HG03108 (cell line): ENCODE results near the gene ASB13.
"Not testable (repeated sequence)": the region's sequence is repeated elsewhere in the genome, so short reads cannot be mapped to it uniquely, and the experiment has no call there.

ENCODE experiments used
- ATAC-seq: cut with Tn5 transposase; IDR thresholded peaks from one replicate; pipeline ENCODE4 v1.9.1; 2021; ENCODE audit warnings: moderate library complexity; ENCODE audit not compliant: unreplicated experiment

Gene ASB13

DNA sequence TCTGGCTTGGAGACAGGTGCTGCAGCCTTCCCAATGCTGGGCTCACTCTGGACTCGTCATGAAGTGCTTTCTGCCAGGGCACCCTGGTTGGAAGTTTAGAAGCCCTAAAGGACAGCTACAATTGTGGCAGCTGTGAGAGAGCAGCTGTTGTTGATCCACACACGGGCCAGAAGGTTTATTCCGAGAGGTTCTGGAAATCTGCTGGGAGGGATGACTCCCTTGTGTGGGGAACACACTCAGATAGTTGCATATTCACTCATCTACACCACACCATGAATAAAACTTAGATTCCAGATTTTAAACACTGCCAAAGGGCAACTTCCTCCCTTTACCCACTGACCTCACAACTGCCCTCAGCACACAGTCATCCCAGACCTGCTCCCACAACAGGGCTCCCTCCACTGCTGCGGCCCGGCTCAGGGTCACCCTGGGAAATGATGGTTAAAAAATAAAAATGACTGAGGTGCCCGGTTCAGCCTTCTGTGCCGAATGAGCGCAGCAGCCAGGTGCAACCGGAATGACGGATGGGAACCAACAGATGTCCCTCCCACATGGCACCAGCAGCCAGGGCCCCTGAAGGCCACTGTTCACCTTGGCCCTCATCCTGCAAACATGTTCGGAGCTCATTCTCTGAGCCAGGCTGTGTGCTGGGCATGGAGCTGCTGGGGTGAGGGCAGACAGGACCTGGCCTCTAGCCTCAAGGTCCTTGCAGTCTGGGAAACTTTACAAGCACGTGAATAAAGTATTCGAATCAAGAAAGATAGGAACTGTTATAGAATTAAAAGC is 40.2 kb downstream of the ASB13 start:
- ATAC-seq: no peak

DNA sequence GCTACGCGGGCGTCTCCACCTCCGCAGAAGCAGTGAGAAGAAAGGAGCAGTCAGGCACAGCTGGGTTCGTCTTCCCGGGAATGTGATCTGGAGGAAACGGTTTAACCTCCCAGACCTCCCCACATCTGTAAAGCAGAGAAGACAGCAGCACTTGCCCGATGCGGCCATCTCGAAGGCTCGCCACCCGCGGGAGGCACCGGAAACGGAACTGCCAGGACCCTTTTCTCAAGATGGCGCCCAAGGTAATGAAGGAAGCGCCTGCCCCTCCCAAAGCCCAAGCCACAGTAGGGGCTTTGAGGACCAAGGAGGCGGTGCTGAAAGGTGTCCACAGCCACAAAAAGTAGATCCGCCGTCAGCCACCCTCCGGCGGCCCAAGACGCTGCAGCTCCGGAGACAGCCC is 41.7 kb downstream of the ASB13 start:
- no peak for ATAC-seq

DNA sequence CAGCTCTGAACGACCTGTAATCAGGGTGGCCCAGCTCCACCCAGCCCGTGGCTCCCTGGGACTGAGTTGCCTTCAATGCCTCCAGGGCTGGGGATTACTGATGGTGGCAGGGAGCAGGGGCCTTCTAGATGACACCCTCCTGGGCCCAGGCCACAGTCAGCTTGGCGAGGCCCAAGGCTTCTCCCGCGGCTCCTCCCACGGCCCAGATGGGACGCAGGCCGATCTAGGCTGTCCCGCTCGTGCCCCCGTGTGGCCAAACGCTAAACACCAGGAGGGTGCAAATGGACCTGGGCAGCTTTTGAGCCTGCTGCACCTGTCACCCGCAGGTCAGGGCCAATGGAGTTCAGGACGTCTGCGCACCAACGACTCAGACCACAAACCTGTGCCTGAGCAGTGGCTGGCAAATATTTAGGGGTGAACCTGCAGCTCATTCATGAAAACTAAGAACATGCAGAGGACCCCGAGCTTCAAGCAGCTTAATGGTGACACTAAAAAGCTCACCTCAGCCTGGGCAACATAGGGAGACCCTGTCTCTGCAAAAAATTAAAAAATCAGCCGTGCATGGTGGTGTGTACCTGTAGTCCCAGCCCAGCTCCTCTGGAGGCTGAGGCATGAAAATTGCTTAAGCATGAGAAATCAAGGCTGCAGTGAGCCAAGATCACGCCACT is 43.2 kb downstream of the ASB13 start:
- ATAC-seq: peak; percentile 89

DNA sequence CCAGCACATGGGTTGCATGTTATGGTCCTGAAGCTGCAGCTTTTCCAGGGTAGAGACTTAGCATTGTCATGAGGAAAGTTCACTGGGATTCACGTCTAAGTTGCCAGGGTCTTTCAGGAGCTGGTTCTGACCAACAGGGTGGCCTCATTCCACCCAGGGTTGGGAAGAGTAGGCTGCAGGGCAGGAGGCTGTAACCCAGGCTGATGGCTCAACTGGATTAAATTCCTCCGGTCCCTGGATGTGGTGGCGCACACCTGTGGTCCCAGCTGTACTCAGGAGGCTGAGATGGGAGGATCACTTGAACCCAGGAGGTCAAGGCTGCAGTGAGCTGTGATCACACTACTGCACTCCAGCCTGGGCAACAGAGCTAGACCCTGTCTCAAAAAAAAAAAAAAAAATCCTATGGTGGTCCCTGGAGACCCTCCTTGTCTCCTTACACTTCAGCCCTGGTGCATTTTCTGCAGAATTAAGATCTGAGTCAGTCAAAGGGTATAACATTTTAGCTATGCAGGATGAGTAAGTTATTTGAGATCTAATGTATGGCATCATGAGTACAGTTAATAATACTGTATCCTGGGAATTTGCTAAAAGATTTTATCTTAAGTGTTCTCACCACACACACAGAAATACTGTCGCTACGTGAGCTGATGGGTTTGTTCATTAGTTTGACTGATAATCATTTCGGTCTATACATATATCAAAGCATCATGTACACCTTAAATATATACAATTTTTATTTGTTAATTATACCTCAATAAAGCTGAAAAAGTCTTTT is 44.0 kb downstream of the ASB13 start:
- ATAC-seq: no peak

DNA sequence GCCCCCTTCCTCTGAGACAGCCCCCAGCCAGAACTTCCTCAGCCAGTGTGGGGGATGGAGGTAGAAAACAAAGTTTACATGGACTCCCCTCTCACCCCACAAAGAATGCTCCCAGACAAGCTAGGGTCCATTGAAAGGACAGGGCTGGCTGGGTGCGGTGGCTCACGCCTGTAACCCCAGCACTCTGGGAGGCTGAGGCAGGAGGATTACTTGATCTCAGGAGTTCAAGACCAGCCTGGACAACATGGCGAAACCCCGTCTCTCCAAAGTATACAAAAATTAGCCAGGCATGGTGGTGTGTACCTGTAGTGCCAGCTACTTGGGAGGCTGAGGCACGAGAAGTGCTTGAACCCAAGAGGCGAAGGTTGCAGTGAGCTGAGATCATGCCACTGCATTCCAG is 45.0 kb downstream of the ASB13 start:
- not testable (repeated sequence) for ATAC-seq

DNA sequence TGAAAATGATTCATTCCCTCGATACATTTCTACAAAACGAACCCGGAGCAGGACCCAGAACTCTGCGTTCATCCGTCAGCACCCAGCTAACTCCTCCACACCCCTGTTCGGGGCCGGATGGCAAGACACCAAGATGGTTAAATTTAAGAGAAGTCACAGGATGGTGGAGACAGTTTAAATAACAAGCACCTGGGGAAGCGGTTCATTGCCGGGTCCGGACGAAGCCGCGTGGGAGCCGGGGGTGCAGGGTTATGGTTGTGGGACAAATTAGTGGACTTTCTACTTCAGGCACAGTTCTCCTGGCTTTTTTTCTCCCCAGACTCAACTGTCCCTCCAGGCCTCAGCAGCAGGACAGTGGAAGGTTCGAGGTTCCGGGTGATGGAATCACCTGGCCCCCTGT is 45.4 kb downstream of the ASB13 start:
- ATAC-seq: no peak

DNA sequence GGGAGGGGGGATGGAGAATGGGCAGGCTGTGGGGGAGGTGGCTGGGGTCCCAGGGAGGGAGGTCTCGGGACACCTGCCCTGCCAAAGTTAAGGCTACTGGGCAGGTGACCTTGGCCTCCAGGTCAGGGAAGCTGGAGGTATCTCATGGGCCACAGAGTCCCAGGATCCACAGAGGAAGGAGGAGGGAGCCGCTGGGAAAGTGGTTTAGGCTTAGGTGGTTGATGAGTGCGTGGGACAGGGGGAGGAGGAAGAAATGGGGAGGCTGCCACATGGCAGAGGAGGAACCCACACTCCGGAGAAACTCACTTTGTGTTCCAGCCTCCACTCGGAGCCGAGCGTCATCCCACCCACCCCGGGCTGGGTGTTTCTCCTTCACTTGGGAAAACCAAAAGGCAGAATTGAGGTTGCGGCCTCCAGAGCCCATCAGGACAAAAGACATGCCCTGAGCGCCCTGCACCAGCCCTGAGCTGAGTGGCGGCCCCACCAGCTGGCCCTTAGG is 46.1 kb downstream of the ASB13 start:
- no peak for ATAC-seq

DNA sequence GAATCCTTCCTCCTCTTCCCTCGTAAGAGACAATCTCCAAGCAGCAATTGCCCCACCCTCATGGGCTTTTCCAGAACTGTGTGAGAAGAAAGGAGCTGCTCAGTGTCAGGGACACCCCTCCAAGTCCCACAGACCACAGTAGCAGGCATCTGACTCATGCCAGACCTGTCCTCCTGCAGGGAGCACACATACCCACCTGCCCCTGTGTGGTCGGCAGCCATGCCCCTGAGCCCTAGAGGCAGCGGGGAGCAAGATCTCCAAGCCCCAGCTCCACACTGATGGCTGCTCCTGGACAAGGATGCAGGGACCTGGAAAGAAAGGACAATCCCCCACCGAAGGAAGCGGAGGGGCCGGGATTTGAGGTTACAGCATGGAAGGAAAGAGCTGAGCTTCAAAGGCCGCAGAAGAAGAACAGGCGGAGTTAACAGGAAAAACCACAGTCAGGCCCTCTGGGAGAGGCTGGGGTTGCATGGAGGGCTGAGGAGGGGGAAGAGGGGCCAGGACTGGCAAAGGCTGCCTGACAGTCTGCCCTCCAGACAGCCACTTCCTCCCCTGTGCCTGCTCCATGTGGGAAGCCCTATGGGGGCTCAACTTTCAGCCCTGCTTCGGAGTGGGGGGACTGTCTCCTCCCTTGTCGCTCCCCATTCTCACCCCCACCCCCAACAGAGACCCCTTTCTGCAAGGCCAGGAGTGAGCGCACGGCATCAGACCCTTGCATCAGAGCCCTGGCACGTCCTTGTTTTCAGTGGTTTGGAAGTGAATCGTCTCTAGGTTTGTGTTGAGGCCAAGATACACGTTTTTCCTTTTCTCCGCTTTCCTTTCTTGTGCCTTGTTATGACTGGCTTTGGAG is 46.8 kb downstream of the ASB13 start:
- no peak for ATAC-seq

DNA sequence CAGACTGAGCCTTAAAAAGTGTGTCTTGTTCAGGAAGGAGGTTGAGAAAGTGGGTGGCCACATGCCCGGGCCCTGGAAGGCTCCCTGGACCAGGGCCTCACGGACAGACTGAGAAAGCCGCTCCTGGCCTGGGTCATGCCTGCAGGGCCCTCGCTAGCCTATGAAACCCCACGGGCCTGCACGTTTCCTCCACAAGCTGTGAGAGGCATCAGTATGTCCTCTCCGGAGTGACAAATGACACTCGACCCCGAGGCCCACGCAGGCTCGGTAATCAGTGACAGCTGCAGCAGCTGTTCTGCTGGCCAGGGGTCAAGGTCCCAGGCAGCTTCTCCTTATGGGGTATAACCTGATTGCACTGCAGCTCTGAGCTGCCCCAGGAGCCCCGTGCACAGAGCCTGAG is 47.6 kb downstream of the ASB13 start:
- no peak for ATAC-seq

DNA sequence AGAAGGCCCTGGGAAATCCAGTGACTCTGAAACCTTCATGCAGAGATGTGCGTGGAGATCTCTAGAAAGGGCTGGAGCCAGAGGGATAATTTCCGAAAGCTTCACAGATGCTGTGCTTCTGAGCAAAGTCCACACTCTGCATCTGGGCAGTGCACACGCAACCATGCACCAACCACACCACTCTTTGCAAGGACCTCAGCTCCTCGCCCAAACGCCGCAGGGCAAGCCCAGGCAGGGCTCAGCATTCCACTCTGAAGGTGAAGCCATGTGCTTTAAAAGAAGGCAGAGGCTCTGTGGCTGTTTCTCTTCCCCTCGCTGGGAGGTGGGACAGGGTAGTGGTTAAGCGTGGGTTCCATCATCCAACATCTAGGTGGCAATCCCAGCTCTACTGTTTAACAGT is 48.4 kb downstream of the ASB13 start:
- ATAC-seq: no peak

DNA sequence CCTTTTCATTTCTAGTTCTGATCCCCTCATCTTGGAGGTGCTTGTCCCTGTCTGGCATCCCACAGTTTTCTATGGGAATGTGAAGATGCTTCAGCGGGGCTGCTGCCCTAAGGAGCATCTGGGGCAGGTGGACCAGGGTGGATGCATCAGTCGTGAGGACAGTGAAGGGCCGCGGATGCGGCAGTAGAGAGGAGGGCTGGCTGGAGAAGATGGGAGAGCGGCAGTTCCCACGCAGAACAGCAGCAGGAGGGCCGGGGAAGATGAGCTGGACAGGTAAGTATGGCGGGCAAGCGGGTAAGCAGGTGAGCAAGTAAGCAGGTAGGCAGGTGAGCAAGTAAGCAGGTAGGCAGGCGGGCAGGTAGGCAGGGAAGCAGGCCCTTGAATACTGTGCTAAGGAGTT is 48.9 kb downstream of the ASB13 start:
- no peak for ATAC-seq

DNA sequence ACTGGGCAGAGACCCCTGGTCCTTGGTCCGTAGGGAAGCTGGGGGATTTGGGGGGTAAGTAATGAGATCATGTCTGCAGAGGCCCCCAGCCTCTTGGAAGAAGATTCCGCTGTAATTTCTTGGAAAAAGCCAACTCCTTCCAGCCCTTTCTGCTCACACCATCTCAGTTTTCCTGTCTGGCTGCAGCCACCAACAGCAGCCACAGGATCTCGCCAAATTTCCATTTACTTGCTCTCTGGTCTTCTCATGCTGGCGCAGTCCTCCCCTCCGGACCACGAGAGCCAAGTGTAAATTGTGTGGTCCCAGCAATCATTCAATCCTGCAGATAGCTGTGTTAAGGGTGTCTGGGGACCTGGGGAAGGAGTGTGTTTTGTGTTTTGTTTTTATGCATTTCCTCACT is 49.6 kb downstream of the ASB13 start:
- no peak for ATAC-seq

DNA sequence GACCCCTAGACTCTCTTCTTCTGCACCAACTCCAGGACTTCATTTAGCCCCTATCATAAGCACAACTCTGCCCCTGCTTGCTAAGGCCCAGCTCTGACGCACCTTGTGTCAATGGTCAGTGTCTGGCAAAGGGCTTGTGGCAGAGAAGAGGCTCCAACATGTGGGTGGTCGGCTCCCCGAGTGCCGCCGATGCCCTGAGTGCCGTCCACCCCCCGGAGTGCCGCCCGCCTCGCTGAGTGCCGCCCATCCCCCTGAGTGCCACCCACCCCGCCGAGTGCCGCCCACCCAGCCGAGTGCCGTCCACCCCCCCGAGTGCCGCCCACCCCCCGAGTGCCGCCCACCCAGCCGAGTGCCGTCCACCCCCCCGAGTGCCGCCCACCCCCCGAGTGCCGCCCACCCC is 50.3 kb downstream of the ASB13 start:
- no peak for ATAC-seq

DNA sequence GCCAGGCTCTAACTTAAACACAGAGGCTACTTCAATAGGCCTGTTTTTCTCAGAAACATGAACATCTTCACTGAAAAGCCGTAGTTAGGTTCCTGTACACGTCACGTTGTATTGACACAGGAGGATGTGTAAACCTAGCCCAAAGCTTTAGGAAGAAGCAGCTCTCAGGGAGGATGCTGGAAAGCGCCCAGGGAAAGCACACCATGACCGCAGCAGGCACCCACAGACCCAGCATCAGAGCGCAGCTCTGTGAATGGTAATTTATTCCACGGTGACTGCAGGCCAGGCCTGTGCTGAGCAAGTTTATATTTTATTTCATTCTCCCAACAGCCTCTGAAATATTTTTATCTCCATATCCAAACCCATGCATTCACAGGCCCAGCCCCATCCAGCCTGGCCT is 51.1 kb downstream of the ASB13 start:
- ATAC-seq: no peak

DNA sequence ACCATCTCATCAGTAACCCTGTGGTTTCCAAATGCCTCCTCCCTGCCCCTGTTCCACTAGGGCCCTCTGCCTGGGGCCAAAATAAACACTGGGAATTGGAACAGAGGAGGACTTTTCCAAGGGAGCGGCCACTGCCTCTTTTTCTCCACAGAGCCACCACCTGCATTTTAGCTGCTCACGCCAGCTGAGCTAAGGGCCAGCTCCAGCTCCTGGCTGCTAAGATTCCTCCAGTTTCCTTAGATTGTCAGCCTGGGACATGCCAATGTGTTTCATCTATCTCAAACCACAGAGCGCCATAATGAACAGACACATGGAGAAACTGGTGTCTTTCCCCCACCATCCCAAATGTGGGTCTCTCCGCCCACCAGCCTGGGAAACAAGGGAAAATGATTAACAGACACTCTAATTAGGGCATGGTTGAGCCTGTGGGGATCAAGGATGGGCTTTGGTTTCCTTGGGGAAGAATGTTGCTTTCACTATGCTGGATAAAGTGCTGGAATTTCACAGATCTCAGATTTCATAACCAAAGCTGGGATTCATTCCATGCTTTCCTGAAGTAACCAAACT is 52.2 kb downstream of the ASB13 start:
- ATAC-seq: no peak

DNA sequence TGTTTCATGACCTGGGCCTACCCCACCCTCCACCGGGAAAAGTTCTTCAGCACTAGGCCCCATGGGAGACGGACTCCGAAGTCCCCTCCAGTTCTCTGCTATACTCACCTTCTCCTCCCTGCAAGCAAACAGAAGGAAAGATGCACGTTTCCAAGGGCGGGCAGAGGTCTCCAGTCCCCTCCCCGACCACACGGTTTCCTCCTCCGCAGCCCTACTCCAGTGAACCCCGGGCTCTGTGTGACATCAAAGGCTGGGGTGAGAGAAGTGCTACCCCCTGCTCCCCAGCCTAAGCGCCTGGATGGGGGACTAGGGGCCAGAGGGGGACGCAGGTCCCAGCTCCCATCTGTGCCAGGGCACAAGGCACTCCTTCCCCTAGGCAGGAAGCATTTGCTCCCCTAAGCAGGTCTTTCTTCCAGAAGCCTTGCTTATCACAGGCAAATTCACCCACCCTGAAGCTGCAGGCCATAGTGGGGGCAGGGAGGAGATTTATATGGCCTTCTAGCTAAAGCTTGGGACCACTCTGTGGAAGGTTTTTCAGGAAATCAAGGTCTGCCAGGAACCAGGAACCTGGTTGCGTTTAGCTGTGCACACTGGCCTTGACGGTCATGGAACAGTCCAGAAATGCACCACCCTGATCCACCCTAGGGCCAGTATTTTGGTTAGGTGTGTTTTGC is 52.8 kb downstream of the ASB13 start:
- no peak for ATAC-seq

DNA sequence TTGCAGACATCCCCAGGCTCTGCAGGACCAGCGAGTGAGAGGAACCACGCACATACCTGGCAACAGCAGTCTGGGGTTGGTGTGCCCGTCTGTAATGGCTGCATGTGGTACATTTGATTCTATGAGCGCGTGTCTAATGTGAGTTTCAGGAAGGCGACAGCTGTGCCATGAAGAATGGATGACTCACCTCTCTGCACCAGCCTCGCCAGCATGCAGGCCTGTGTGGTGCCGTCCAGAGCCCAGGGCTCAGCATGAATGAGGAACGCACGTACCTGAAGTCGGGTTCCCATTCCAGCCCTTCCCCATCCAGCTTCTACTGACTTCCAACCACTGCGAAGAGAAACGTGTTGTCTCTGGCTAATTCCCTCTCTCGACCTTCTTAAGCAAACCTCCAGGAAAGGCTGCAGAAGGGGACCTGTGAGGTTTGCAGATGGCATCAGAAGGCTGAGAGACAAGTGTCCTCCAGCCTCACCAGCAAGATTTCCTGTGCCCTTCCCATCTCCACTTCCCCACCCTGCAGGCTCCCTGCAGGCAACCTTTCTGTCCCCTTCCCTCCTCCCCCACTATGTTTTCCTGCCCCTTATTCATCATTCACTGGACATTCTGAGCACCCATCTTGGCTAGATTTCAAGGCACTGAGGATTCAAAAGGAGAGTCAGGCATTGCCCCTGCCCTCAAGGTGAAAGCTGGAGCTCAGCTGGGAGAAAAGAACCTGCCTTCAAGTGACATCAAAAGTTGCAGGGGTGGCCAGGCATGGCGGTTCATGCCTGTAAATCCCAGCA is 54.3 kb downstream of the ASB13 start:
- no peak for ATAC-seq

DNA sequence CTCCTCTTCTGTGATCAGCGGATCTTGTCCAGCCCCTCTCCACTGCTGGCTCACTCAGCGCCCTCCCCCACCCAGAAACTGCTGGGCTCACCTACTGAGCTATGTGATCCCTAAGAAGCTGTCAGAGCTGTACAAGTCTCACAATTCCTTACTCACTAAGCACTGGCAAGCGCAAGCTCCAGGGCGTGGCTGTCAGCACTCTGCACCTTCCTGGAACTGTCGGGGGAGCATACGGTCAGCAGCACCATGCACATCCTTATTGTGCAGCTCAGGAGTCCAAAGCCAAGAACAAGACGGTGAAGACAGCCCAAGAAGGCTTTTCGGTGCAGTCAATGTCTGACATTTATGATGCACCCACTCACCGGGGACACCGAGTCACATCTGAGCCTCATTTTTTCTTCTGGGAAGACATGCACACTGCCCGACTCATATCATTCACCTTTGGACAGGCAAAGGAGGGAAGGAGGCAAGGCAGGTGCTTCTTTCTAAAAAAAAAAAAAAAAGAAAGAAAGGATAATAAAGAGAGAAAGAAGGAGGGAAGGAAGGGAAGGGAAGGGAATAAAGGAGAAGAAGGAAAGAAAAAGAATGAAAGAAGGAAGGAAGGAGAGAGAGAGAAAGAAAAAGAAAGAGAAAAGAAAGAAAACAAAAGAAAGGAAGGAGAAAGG is 56.3 kb downstream of the ASB13 start:
- no peak for ATAC-seq
